ENCODE results near the gene SLC25A21. TPM values are rescaled to one million over a fixed set of nuclear protein-coding genes. Genes with fewer than 3 reads are reported as not detected.

Gene SLC25A21
- total RNA-seq, 6 experiments from 2014 or later, result 0.09 to 0.37 (median 0.18) TPM; not detected in 1

- no peak for DNase-seq
- 34% methylated on average over 6 of the region's 6 CpGs for WGBS (ENCODE audit: insufficient coverage, low coverage, low lambda C conversion rate, missing lambda C conversion rate)
- no peaks in the 10 kb centered on the region for H3K4me1 ChIP-seq
- no peak overlapping the region for H3K27ac ChIP-seq
- no peaks in the 10 kb centered on the region for H3K36me3 ChIP-seq
- intact Hi-C loops (cut with DNase I), result no loop called here
- TF ChIP-seq CTCF (IDR thresholded peaks at IDR 0.05) (no peak), POLR2A (IDR thresholded peaks at IDR 0.05) (no peak)
- no peak for ATAC-seq
- no peaks in the 10 kb centered on the region for H3K9me3 ChIP-seq
- no peaks in the 10 kb centered on the region for H3K27me3 ChIP-seq
- no peak overlapping the region for H3K4me3 ChIP-seq
These were observed 496.8 kb downstream of the SLC25A21 start for GRCh38 chr14:36675581-36675980.

- H3K9me3 ChIP-seq, result no peaks in the 10 kb centered on the region
- intact Hi-C loops (cut with DNase I), result no loop called here
- WGBS (ENCODE audit: insufficient coverage, low coverage, low lambda C conversion rate, missing lambda C conversion rate), result 60% methylated on average over 3 of the region's 3 CpGs
- ATAC-seq (no peak), DNase-seq (no peak)
- no peak overlapping the region for H3K27ac ChIP-seq
- no peaks in the 10 kb centered on the region for H3K4me1 ChIP-seq
- no peaks in the 10 kb centered on the region for H3K27me3 ChIP-seq
- TF ChIP-seq CTCF (IDR thresholded peaks at IDR 0.05) (no peak), POLR2A (IDR thresholded peaks at IDR 0.05) (no peak)
- H3K4me3 ChIP-seq, result no peak overlapping the region
- H3K36me3 ChIP-seq, result no peaks in the 10 kb centered on the region
These were observed 497.7 kb downstream of the SLC25A21 start for GRCh38 chr14:36674659-36675058.

- Histone ChIP-seq H3K36me3 (no peaks in the 10 kb centered on the region), H3K4me1 (no peaks in the 10 kb centered on the region), H3K27me3 (peaks cover 11 to 12% of the 10 kb centered on the region in 2 donors), H3K27ac (no peak overlapping the region), H3K9me3 (no peaks in the 10 kb centered on the region), H3K4me3 (no peak overlapping the region)
- WGBS (ENCODE audit: insufficient coverage, low coverage, low lambda C conversion rate, missing lambda C conversion rate), result 52% methylated on average over 4 of the region's 4 CpGs
- DNase-seq, result no peak
- ATAC-seq, result no peak
- intact Hi-C loops (cut with DNase I), result no loop called here
- TF ChIP-seq POLR2A (IDR thresholded peaks at IDR 0.05) (no peak), CTCF (IDR thresholded peaks at IDR 0.05) (no peak)
These were observed 500.3 kb downstream of the SLC25A21 start for GRCh38 chr14:36672095-36672494.

GRCh38 chr14:36671149-36671548 lies 501.3 kb downstream of the SLC25A21 start:
- ATAC-seq, result no peak
- H3K9me3 ChIP-seq, result no peaks in the 10 kb centered on the region
- WGBS (ENCODE audit: insufficient coverage, low coverage, low lambda C conversion rate, missing lambda C conversion rate), result 44% methylated on average over 3 of the region's 3 CpGs
- H3K27me3 ChIP-seq, result peaks cover 21% of the 10 kb centered on the region in 2 donors
- no peak overlapping the region for H3K4me3 ChIP-seq
- intact Hi-C loops (cut with DNase I), result no loop called here
- H3K36me3 ChIP-seq, result no peaks in the 10 kb centered on the region
- no peaks in the 10 kb centered on the region for H3K4me1 ChIP-seq
- no peak for DNase-seq
- TF ChIP-seq CTCF (IDR thresholded peaks at IDR 0.05) (no peak), POLR2A (IDR thresholded peaks at IDR 0.05) (no peak)
- H3K27ac ChIP-seq, result no peak overlapping the region

GRCh38 chr14:36667679-36668078 lies 504.7 kb downstream of the SLC25A21 start:
- ATAC-seq (no peak), DNase-seq (no peak)
- H3K9me3 ChIP-seq, result no peaks in the 10 kb centered on the region
- no peak overlapping the region for H3K4me3 ChIP-seq
- no peak overlapping the region for H3K27ac ChIP-seq
- WGBS (ENCODE audit: insufficient coverage, low coverage, low lambda C conversion rate, missing lambda C conversion rate), result 5% methylated on average over 4 of the region's 4 CpGs
- intact Hi-C loops (cut with DNase I), result no loop called here
- H3K36me3 ChIP-seq, result no peaks in the 10 kb centered on the region
- H3K27me3 ChIP-seq, result peaks cover 22 to 54% of the 10 kb centered on the region in 2 donors
- H3K4me1 ChIP-seq, result peaks cover 0 to 12% (median 4%) of the 10 kb centered on the region in 4 donors
- TF ChIP-seq CTCF (IDR thresholded peaks at IDR 0.05), result no peak
- no peak for TF ChIP-seq POLR2A (IDR thresholded peaks at IDR 0.05)
